Omental fat pad (tissue), 4 donors: Measurements from ENCODE around the gene DENND1B. TPM values are rescaled to one million over a fixed set of nuclear protein-coding genes. Genes with fewer than 3 reads are reported as not detected.

Source experiments
- ATAC-seq: fragments of 150-250 bp; one replicate; pipeline ENCODE4 v1.9.1; 2016; ENCODE audit warnings: mild to moderate bottlenecking, moderate library complexity; ENCODE audit not compliant: low FRiP score
- DNase-seq: peaks from one replicate; pipeline ENCODE4 v3.0.0-alpha.2; 2019; ENCODE audit warnings: low spot score
- total RNA-seq, 4 donors: library from RNA; depleted of rRNA; stranded (reverse); fragments of >200 nt; gene quantifications; one replicate each; pipeline ENCODE4 v1.1.0, GENCODE V29; 2016
- TF ChIP-seq, protein P1 (sequence below), 3 donors: fragments of 450-650 bp; IDR thresholded peaks; one replicate each; pipeline ENCODE4 v1.5.1; 2016 to 2017; ENCODE audit warnings: antibody characterized with exemption in 3 of 3, mild to moderate bottlenecking in 3 of 3, moderate library complexity in 2 of 3

Gene DENND1B
- total RNA-seq, 4 donors from 2014 or later = 8.3 to 16.6 (median 11.1) TPM

DNA sequence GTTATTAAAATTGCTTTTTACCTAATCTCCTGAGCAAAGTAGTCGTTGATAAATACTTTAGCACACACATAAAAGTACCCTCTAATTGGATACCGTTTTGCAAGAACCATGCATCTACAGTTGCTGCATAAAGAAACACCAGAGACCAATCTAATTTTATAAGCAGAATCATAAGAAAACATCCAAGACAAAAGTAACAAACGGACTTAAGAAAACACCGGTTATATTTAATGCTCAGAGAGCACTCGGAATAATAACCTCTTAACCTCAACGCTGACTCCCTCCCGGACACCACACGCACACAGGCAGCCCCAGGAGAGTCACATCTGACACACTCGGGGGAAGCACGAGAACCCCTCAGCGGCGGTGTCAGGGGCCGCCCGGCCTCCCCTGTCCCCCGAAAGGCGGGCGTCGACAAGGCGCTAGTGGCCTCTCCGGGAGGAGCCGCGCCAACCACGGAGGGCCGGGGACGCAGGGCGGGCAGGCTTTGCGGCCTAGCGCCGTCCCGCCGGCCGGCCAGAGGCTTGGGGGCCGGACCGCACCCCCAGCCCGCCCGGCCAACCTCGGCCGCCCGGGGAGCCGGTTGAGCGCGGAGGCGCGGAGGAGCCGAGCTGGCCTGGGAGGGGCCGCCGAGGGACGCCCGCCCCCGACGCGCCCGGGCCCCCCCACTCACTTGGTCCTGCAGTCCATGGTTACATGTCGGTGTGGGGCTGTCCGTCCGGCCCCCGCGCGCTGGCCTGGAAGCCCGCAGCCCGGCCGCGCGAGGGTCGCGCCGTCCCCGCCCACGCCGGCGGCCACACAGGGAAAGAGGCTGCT, 606 bp downstream of the DENND1B start:
- ATAC-seq (peak; percentile 56), DNase-seq (no peak)
- TF ChIP-seq, protein P1, sequence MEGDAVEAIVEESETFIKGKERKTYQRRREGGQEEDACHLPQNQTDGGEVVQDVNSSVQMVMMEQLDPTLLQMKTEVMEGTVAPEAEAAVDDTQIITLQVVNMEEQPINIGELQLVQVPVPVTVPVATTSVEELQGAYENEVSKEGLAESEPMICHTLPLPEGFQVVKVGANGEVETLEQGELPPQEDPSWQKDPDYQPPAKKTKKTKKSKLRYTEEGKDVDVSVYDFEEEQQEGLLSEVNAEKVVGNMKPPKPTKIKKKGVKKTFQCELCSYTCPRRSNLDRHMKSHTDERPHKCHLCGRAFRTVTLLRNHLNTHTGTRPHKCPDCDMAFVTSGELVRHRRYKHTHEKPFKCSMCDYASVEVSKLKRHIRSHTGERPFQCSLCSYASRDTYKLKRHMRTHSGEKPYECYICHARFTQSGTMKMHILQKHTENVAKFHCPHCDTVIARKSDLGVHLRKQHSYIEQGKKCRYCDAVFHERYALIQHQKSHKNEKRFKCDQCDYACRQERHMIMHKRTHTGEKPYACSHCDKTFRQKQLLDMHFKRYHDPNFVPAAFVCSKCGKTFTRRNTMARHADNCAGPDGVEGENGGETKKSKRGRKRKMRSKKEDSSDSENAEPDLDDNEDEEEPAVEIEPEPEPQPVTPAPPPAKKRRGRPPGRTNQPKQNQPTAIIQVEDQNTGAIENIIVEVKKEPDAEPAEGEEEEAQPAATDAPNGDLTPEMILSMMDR (IDR thresholded peaks at IDR 0.05) = no peak

DNA sequence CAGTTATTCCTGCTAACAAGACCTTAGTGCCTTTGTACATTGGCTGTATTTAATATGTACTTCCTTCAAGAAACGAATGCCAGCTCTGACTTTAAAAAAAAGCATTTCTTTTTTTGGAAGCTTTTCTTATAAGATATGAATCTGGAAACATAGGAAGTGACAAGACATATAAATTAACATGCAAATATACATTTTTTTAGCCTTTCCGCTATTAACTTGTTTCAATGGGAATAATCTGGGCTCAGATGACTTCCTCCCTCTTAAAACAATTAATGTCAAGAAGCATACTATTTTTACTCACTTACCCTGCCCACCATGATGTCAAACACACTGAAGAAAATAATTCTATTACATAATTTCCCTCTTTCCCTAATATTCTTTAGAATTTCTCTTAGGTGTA, 1.4 kb downstream of the DENND1B start:
- TF ChIP-seq, protein P1 (IDR thresholded peaks at IDR 0.05) = no peak
- ATAC-seq = no peak
- no peak for DNase-seq

DNA sequence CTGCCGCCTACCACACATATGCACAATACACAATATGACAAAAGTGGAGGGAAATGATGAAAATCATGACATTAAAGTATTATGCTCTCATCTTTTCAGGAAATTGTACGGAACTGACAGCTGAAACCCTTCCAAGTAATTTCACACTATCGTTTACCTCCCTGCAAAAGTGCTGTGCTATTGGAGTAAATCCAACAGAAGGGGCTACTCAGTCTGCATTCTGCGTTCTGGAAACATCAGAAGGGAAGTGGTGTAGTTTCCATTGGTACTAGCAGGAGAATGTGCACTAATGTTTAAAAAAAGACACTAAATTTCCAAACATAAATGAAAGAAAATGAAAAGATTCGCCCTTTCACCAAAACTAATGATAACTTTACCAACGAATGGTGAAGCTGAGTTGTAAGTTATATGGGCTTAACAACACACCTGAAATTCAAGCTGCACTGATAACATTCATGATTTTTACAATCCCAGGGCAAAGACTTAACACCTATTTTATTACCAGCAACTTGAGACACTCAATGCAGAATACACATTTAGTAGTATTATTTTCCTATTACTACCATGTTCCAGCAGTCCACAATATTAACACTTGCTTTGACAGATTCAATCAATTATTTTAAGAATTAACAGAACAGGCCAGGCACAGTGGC, 3.2 kb downstream of the DENND1B start:
- ATAC-seq (no peak), DNase-seq (no peak)
- TF ChIP-seq, protein P1 (IDR thresholded peaks at IDR 0.05) = no peak

DNA sequence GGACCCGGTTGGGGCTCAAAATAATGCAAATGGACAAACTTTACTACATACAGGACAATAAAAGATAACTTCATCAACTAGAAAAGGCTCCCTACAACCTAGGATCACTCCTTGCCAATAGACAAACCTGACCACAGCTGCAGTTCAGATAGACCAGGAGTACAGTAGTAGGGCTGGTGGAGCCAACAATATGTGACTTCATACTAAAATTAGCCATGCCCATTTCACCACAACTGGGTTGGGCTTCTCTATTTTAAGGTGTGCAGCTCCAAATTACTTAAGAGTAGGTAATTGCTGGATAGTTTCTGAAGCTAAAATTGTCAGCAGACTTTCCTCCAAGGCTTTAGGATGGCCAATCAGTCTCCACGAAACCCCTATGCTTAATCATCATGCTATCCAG, 3.9 kb downstream of the DENND1B start:
- DNase-seq (no peak), ATAC-seq (no peak)
- TF ChIP-seq, protein P1 (IDR thresholded peaks at IDR 0.05) = no peak

DNA sequence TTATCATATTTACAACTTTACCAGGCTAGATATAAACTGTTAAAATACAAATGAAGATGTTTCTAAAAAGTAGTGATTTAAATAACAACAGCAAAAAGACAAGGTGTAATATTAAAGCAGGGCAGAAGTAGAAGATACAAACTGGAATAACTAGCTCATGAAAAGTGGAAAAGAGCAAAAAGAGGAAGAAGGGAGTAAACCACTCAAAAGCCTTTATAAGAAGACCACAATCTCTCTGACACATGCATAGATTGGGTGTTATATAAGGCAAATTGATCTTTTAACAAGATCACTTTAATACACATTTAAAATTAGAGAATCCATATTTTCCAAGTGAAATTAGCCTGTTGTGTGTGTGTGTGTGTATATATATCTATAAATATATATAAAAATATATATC, 5.0 kb downstream of the DENND1B start:
- no peak for DNase-seq
- ATAC-seq = no peak
- TF ChIP-seq, protein P1 (IDR thresholded peaks at IDR 0.05) = no peak

DNA sequence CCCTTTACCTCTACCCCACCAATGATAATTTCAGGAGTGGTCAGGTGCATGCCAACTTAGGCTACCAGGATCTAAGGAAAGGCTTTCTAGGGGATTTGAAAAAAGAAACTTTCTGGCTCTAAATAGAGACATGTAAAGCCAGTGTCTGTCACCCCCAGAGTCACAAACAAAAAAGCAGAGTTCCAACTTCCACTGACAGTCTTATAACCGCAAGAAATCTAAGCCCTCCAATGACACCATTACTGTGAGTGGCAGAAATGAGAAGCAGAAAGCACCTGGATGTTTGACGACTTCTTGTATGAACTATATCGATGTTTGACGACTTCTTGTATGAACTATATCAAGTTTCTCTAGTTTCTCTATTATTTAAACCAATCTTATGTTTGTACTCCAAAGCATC, 6.0 kb downstream of the DENND1B start:
- DNase-seq = no peak
- ATAC-seq = no peak
- TF ChIP-seq, protein P1 (IDR thresholded peaks at IDR 0.05) = no peak
